HepG2 (cell line): ENCODE data around the gene CCDC77.
A peak's percentile ranks its signal among the peaks of the same experiment; 100 is the strongest.

Experiments
- CAMTA2 ChIP-seq: sonication (generic); formaldehyde crosslinking; IDR thresholded peaks from 2 replicates; pipeline ENCODE4 v1.4.0; 2020; ENCODE audit warnings: mild to moderate bottlenecking, missing genetic modification reagents, borderline replicate concordance
- KLF13 ChIP-seq: sonication (generic); formaldehyde crosslinking; IDR thresholded peaks from 2 replicates; pipeline ENCODE4 v1.4.0; 2020; ENCODE audit warnings: mild to moderate bottlenecking, missing genetic modification reagents
- POLR2A ChIP-seq, 2 experiments: IDR thresholded peaks; 2 replicates each; pipeline ENCODE4 v1.6.1; 2011; ENCODE audit warnings: low read depth in 2 of 2, low read length in 2 of 2, mild to moderate bottlenecking in 1 of 2, moderate library complexity in 1 of 2; ENCODE audit not compliant: insufficient read depth in 1 of 2
- POLR2AphosphoS5 ChIP-seq: IDR thresholded peaks from 2 replicates; pipeline ENCODE4 v1.6.1; 2012; ENCODE audit warnings: low read depth, low read length
- ZBTB1 ChIP-seq: sonication (generic); formaldehyde crosslinking; IDR thresholded peaks from 2 replicates; pipeline ENCODE4 v1.4.0; 2020; ENCODE audit warnings: missing genetic modification reagents, borderline replicate concordance
- ZFP41 ChIP-seq: sonication (generic); formaldehyde crosslinking; IDR thresholded peaks from 2 replicates; pipeline ENCODE4 v1.4.0; 2020; ENCODE audit warnings: mild to moderate bottlenecking, missing genetic modification reagents, borderline replicate concordance
- ZNF441 ChIP-seq: sonication (generic); formaldehyde crosslinking; IDR thresholded peaks from 2 replicates; pipeline ENCODE4 v1.7.0; 2021; ENCODE audit warnings: missing genetic modification reagents, borderline replicate concordance
- TF ChIP-seq, protein P1 (sequence below), 2 experiments: sonication (generic) in 1 of 2; formaldehyde crosslinking in 1 of 2; IDR thresholded peaks; 2 replicates each; pipeline versions ENCODE4 v1.4.0 to v1.6.1; 2018 to 2020; ENCODE audit warnings: missing genetic modification reagents in 2 of 2, borderline replicate concordance in 1 of 2, low read depth in 1 of 2, mild to moderate bottlenecking in 1 of 2, missing biosample characterization in 1 of 2
- TF ChIP-seq, protein P2 (sequence below): sonication (generic); formaldehyde crosslinking; IDR thresholded peaks from 2 replicates; pipeline ENCODE4 v1.5.0; 2020; ENCODE audit warnings: mild to moderate bottlenecking, missing genetic modification reagents, moderate library complexity
- TF ChIP-seq, protein P3 (sequence below): sonication (generic); formaldehyde crosslinking; IDR thresholded peaks from 2 replicates; pipeline ENCODE4 v1.5.0; 2020; ENCODE audit warnings: missing genetic modification reagents, mild to moderate bottlenecking, borderline replicate concordance
- TF ChIP-seq, protein P4 (sequence below): sonication (generic); formaldehyde crosslinking; conservative IDR thresholded peaks from 2 replicates; pipeline ENCODE4 v1.5.0; 2020; ENCODE audit warnings: missing genetic modification reagents
- TF ChIP-seq, protein P5 (sequence below): sonication (generic); formaldehyde crosslinking; conservative IDR thresholded peaks from 2 replicates; pipeline ENCODE4 v1.8.1; 2023; ENCODE audit warnings: missing genetic modification reagents

DNA sequence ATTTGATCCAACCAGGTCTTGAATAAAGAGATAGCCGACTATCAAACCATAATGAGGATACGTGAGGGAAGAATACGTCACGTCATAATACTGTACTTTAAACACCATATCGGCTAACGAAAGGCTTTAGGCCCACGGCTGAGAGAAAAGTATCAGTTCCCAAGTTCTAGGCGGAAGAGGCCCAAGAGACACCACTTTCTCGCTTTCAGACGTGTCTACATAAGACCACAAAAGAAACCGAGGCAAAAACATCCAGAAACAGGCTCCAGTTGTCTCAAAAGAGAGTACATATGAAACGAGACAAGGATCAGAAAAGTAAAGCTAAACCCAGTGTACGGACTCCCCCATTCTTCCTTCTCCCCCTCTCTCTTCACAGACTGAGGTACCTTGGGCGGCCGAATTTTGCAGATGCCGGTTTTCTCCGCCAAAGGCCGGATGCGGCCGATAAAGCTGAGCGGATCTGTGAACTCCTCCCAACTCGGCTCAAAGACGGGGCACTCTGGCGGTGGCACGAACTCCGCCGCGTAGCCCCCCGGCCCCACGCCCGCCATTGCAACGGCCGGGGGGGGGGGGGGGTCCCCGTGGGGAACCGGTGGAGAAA is 12.8 kb upstream of the CCDC77 start:
- TF ChIP-seq ZBTB1 (CRISPR knock-in tag) (no peak), ZFP41 (CRISPR knock-in tag) (no peak), POLR2AphosphoS5 (no peak), ZNF441 (CRISPR knock-in tag) (peak; percentile 15; the same call in 1 of the 2 replicates), CAMTA2 (no peak), POLR2A (IDR thresholded peaks at IDR 0.05; ENCODE audit: insufficient read depth in 1 of 2, low read depth in 2 of 2, low read length in 2 of 2) (no peak), KLF13 (CRISPR knock-in tag) (no peak)
- TF ChIP-seq, protein P1, sequence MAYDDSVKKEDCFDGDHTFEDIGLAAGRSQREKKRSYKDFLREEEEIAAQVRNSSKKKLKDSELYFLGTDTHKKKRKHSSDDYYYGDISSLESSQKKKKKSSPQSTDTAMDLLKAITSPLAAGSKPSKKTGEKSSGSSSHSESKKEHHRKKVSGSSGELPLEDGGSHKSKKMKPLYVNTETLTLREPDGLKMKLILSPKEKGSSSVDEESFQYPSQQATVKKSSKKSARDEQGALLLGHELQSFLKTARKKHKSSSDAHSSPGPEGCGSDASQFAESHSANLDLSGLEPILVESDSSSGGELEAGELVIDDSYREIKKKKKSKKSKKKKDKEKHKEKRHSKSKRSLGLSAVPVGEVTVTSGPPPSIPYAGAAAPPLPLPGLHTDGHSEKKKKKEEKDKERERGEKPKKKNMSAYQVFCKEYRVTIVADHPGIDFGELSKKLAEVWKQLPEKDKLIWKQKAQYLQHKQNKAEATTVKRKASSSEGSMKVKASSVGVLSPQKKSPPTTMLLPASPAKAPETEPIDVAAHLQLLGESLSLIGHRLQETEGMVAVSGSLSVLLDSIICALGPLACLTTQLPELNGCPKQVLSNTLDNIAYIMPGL (CRISPR knock-in tag; IDR thresholded peaks at IDR 0.05; ENCODE audit: borderline replicate concordance in 1 of 2, low read depth in 1 of 2), result no peak
- TF ChIP-seq, protein P2, sequence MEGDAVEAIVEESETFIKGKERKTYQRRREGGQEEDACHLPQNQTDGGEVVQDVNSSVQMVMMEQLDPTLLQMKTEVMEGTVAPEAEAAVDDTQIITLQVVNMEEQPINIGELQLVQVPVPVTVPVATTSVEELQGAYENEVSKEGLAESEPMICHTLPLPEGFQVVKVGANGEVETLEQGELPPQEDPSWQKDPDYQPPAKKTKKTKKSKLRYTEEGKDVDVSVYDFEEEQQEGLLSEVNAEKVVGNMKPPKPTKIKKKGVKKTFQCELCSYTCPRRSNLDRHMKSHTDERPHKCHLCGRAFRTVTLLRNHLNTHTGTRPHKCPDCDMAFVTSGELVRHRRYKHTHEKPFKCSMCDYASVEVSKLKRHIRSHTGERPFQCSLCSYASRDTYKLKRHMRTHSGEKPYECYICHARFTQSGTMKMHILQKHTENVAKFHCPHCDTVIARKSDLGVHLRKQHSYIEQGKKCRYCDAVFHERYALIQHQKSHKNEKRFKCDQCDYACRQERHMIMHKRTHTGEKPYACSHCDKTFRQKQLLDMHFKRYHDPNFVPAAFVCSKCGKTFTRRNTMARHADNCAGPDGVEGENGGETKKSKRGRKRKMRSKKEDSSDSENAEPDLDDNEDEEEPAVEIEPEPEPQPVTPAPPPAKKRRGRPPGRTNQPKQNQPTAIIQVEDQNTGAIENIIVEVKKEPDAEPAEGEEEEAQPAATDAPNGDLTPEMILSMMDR (CRISPR knock-in tag), result no peak
- TF ChIP-seq, protein P3, sequence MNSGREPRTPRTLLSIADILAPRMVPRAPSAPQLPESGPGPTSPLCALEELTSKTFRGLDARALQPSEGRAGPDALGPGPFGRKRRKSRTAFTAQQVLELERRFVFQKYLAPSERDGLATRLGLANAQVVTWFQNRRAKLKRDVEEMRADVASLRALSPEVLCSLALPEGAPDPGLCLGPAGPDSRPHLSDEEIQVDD, result no peak
- TF ChIP-seq, protein P4, sequence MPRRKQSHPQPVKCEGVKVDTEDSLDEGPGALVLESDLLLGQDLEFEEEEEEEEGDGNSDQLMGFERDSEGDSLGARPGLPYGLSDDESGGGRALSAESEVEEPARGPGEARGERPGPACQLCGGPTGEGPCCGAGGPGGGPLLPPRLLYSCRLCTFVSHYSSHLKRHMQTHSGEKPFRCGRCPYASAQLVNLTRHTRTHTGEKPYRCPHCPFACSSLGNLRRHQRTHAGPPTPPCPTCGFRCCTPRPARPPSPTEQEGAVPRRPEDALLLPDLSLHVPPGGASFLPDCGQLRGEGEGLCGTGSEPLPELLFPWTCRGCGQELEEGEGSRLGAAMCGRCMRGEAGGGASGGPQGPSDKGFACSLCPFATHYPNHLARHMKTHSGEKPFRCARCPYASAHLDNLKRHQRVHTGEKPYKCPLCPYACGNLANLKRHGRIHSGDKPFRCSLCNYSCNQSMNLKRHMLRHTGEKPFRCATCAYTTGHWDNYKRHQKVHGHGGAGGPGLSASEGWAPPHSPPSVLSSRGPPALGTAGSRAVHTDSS (CRISPR knock-in tag), result no peak
- TF ChIP-seq, protein P5, sequence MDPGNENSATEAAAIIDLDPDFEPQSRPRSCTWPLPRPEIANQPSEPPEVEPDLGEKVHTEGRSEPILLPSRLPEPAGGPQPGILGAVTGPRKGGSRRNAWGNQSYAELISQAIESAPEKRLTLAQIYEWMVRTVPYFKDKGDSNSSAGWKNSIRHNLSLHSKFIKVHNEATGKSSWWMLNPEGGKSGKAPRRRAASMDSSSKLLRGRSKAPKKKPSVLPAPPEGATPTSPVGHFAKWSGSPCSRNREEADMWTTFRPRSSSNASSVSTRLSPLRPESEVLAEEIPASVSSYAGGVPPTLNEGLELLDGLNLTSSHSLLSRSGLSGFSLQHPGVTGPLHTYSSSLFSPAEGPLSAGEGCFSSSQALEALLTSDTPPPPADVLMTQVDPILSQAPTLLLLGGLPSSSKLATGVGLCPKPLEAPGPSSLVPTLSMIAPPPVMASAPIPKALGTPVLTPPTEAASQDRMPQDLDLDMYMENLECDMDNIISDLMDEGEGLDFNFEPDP (CRISPR knock-in tag), result no peak
